HepG2 (cell line): ENCODE results near the gene SEL1L2. TPM values are rescaled to one million over a fixed set of nuclear protein-coding genes. Genes with fewer than 3 reads are reported as not detected.

Experiments used
- ATAC-seq: fragments of 200-7000 bp; cut with Tn5 transposase; 3 replicates; pipeline ENCODE4 v1.9.1; 2020; ENCODE audit warnings: mild to moderate bottlenecking, moderate library complexity
- BruUV-seq: library from RNA; stranded (reverse); fragments of 400-500 nt; replicated peaks from 2 replicates; lab custom pipeline; 2021; lab: Mats Ljungman, UMichigan
- CTCF ChIA-PET: fragments of 300-600 bp; formaldehyde crosslinking; extraction: SDS; loops from one replicate; lab custom pipeline; 2021; ENCODE audit warnings: low total read pairs, inconsistent platforms, low intra/inter-chr PET ratio; lab: Yijun Ruan, JAX
- POLR2A ChIA-PET: fragments of 350-600 bp; sonication (Branson Sonifier 250); formaldehyde crosslinking; loops from one replicate; lab custom pipeline; 2020; ENCODE audit warnings: antibody characterized with exemption, inconsistent platforms; lab: Yijun Ruan, JAX
- DNase-seq: peaks from one replicate; pipeline ENCODE4 v3.0.0-alpha.2; 2015; ENCODE audit warnings: low spot score
- FAIRE-seq: peaks from 3 replicates; lab custom pipeline; 2011; peaks lifted over from hg19 to GRCh38; lab: Jason Lieb, UNC
- H2AFZ ChIP-seq: one replicate; pipeline ENCODE4 v1.6.1; 2011; ENCODE audit warnings: low read length, inconsistent platforms
- H3K27ac ChIP-seq: fragments of 300-600 bp; 3 replicates; pipeline ENCODE4 v1.8.0; 2011; ENCODE audit warnings: mixed run types, mild to moderate bottlenecking, mixed read lengths, low read length, inconsistent platforms; ENCODE audit not compliant: insufficient read depth; ENCODE audit errors: extremely low read length
- H3K27me3 ChIP-seq, 2 experiments: fragments of 200-600 bp in 1 of 2; 2 replicates in 1 of 2; 3 replicates in 1 of 2; pipeline versions ENCODE4 v1.6.0 to v1.8.0; 2011; ENCODE audit warnings: low read length in 2 of 2, mild to moderate bottlenecking in 2 of 2, moderate library complexity in 2 of 2, inconsistent platforms in 1 of 2; ENCODE audit not compliant: insufficient read depth in 2 of 2, control insufficient read depth in 1 of 2
- H3K36me3 ChIP-seq, 2 experiments: fragments of 200-600 bp in 1 of 2; replicated peaks in 1 of 2; 2 replicates in 1 of 2; 3 replicates in 1 of 2; pipeline versions ENCODE4 v1.5.1 to v1.8.0; 2011; ENCODE audit warnings: low read length in 2 of 2, inconsistent platforms in 1 of 2; ENCODE audit not compliant: insufficient read depth in 2 of 2, control insufficient read depth in 1 of 2
- H3K4me1 ChIP-seq: 2 replicates; pipeline ENCODE4 v1.5.1; 2012; ENCODE audit warnings: low read length, inconsistent platforms; ENCODE audit not compliant: insufficient read depth
- H3K4me2 ChIP-seq: 2 replicates; pipeline ENCODE4 v1.6.0; 2011; ENCODE audit warnings: low read depth, low read length, inconsistent platforms
- H3K4me3 ChIP-seq, 3 experiments: fragments of 200-600 bp in 1 of 3; sonication (generic), shearing (Covaris generic) in 1 of 3; replicated peaks in 1 of 3; 2 replicates each; pipeline ENCODE4 v1.5.1; 2011 to 2016; ENCODE audit warnings: low read length in 3 of 3, inconsistent platforms in 2 of 3, low read depth in 2 of 3, mild to moderate bottlenecking in 2 of 3, control low read depth in 1 of 3, mixed read lengths in 1 of 3; ENCODE audit not compliant: insufficient read depth in 1 of 3
- H3K79me2 ChIP-seq: one replicate; pipeline ENCODE4 v1.6.1; 2011; ENCODE audit warnings: low read length, inconsistent platforms; ENCODE audit not compliant: insufficient read depth
- H3K9ac ChIP-seq: 2 replicates; pipeline ENCODE4 v1.6.0; 2011; ENCODE audit warnings: mild to moderate bottlenecking, low read depth, low read length, inconsistent platforms; ENCODE audit not compliant: insufficient read depth
- H3K9me3 ChIP-seq: 2 replicates; pipeline ENCODE4 v1.5.1; 2012; ENCODE audit warnings: mild to moderate bottlenecking, low read length
- H4K20me1 ChIP-seq: 2 replicates; pipeline ENCODE4 v1.6.0; 2011; ENCODE audit warnings: inconsistent platforms, mild to moderate bottlenecking, low read length, moderate library complexity; ENCODE audit not compliant: insufficient read depth
- RAD51 ChIP-seq: fragments of 450-650 bp; IDR thresholded peaks from 2 replicates; pipeline ENCODE4 v1.6.1; 2016; ENCODE audit warnings: borderline replicate concordance
- RARA ChIP-seq: IDR thresholded peaks from 2 replicates; pipeline ENCODE4 v1.6.1; 2016; ENCODE audit warnings: missing genetic modification reagents, missing compliant biosample characterization
- ZMYM3 ChIP-seq: sonication (generic); formaldehyde crosslinking; IDR thresholded peaks from 2 replicates; pipeline ENCODE4 v1.5.1; 2020; ENCODE audit warnings: mild to moderate bottlenecking, missing genetic modification reagents
- ZNF20 ChIP-seq: sonication (generic); formaldehyde crosslinking; IDR thresholded peaks from 2 replicates; pipeline ENCODE4 v1.4.0; 2020; ENCODE audit warnings: mild to moderate bottlenecking, moderate library complexity, missing genetic modification reagents
- ZNF629 ChIP-seq: sonication (generic); formaldehyde crosslinking; conservative IDR thresholded peaks from 2 replicates; pipeline ENCODE4 v1.5.0; 2020; ENCODE audit warnings: missing genetic modification reagents
- ZNF703 ChIP-seq: sonication (generic); formaldehyde crosslinking; IDR thresholded peaks from 2 replicates; pipeline ENCODE4 v1.5.1; 2020; ENCODE audit warnings: missing genetic modification reagents, mild to moderate bottlenecking, moderate library complexity, borderline replicate concordance
- ZNF773 ChIP-seq: sonication (generic); formaldehyde crosslinking; IDR thresholded peaks from 2 replicates; pipeline ENCODE4 v1.4.0; 2020; ENCODE audit warnings: missing genetic modification reagents, borderline replicate concordance
- ZNF83 ChIP-seq: sonication (generic); formaldehyde crosslinking; IDR thresholded peaks from 2 replicates; pipeline ENCODE4 v1.4.0; 2020; ENCODE audit warnings: missing genetic modification reagents, mild to moderate bottlenecking, borderline replicate concordance
- WGBS: methylation state at CpG from one replicate; pipeline ENCODE4 v1.1.6; 2017; ENCODE audit warnings: low lambda C conversion rate; 5-methylcytosine and 5-hydroxymethylcytosine counted together
- in situ Hi-C: cut with HindIII; loops from 2 replicates; pipeline ENCODE4 v1.10.0; 2017; ENCODE audit warnings: low pct_unique_long_range_greater_than_20kb; ENCODE audit not compliant: extremely low pct_ligation_motif_present
- intact Hi-C: fragments of 100-400 bp; cut with micrococcal nuclease; formaldehyde crosslinking; loops from one replicate; pipeline ENCODE4 v1.10.0; 2022; ENCODE audit not compliant: unreplicated experiment
- polyA plus RNA-seq, 8 experiments: library from polyadenylated mRNA; depleted of rRNA in 3 of 8; stranded (reverse) in 7 of 8; unstranded in 1 of 8; fragments of >200 nt; fragmentation: Illumina TruSeq in 4 of 8; extraction: Trizol in 4 of 8; gene quantifications; 2 replicates each; pipeline versions ENCODE4 v1.2.1 to v1.2.3, GENCODE V29; 2011 to 2016; ENCODE audit warnings: low read depth in 4 of 8, missing spikeins in 1 of 8, mixed read lengths in 1 of 8; ENCODE audit not compliant: insufficient read depth in 1 of 8
- total RNA-seq, 5 experiments: library from RNA; depleted of rRNA; stranded (reverse); fragments of >200 nt; fragmentation: Illumina TruSeq; extraction: Trizol; gene quantifications; 2 replicates each; pipeline ENCODE4 v1.2.3, GENCODE V29; 2016; ENCODE audit warnings: low read depth in 1 of 5
- TF ChIP-seq, protein P1 (sequence below): sonication (generic); formaldehyde crosslinking; IDR thresholded peaks from 2 replicates; pipeline ENCODE4 v1.4.0; 2020; ENCODE audit warnings: mild to moderate bottlenecking, missing genetic modification reagents
- TF ChIP-seq, protein P2 (sequence below): sonication (generic); formaldehyde crosslinking; IDR thresholded peaks from 2 replicates; pipeline ENCODE4 v1.8.0; 2022; ENCODE audit warnings: missing genetic modification reagents, mild to moderate bottlenecking, moderate library complexity, borderline replicate concordance
- TF ChIP-seq, protein P3 (sequence below): sonication (generic); formaldehyde crosslinking; IDR thresholded peaks from 2 replicates; pipeline ENCODE4 v1.4.0; 2020; ENCODE audit warnings: missing genetic modification reagents
- TF ChIP-seq, protein P4 (sequence below): sonication (generic); formaldehyde crosslinking; IDR thresholded peaks from 2 replicates; pipeline ENCODE4 v1.4.0; 2020; ENCODE audit warnings: missing genetic modification reagents

The SEL1L2 gene
- total and polyA plus RNA-seq, 2 of the 13 experiments (the other 11 are each of a cell fraction or from before 2014, with no cell fraction given) = not detected

DNA sequence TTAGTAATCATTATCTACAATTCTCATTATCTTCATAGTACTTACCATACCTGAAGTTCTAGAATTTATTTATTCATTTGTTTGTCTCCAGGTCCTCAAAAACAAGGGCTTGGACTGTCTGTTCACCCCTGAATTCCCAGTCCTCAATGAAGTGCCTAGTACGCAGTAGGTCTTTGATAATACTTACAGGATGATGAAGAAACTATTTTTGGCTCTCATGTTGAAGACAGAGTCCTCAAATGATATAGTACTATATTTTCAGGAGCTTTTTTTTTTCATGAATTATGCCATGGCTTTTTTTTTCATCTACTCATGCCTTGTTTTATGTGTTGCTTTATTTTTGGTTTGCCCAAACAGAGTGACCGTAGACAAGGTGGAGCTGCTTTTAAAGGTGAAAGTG, 139.1 kb downstream of the SEL1L2 start:
- TF ChIP-seq ZNF20 (CRISPR knock-in tag) = no peak
- no peak for TF ChIP-seq ZNF629
- no peak for TF ChIP-seq ZNF83
- TF ChIP-seq RARA = no peak
- FAIRE-seq (no peak), ATAC-seq (no peak), DNase-seq (no peak)
- H3K27ac ChIP-seq = no peak overlapping the region
- H2AFZ ChIP-seq = no peak overlapping the region
- H3K9me3 ChIP-seq = no peaks in the 10 kb centered on the region
- no TSS peak for BruUV-seq
- peaks cover 2 to 13% of the 10 kb centered on the region in 2 experiments; a peak in 3 of 5 replicates for H3K27me3 ChIP-seq
- ChIA-PET POLR2A (no interaction called here), CTCF (no interaction called here)
- intact Hi-C loops = no loop called here
- no peak overlapping the region for H3K4me3 ChIP-seq
- WGBS = 12% methylated on average over 2 of the region's 2 CpGs
- no peaks in the 10 kb centered on the region for H3K79me2 ChIP-seq
- H3K4me2 ChIP-seq = no peak overlapping the region
- H3K9ac ChIP-seq = no peak overlapping the region
- no peaks in the 10 kb centered on the region for H4K20me1 ChIP-seq
- no peaks in the 10 kb centered on the region for H3K36me3 ChIP-seq
- H3K4me1 ChIP-seq = no peaks in the 10 kb centered on the region
- in situ Hi-C loops = no loop called here

DNA sequence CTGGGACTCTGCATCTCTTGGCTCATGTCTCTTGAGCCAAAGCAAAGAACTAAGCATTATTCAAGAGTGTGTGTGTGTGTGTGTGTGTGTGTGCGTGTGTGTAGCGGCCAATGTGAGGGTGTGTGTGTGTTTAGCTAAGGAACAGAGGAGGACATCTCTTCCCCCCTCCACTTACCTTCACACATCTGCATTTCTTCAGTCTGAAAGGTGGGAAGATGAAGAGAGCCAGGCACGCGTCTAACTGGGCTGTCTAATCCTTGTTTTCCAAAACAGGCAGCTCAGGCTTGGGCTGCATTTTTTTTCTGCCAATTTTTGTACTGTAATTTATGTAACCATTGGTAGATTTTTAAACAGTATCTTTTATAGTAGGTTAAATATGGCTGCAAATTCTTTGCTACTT, 146.1 kb downstream of the SEL1L2 start:
- Histone ChIP-seq H3K4me3 (no peak overlapping the region), H3K27me3 (peaks cover 0 to 48% of the 10 kb centered on the region in 2 experiments; a peak in 4 of 5 replicates), H3K36me3 (no peaks in the 10 kb centered on the region), H3K4me2 (no peak overlapping the region), H3K9me3 (no peaks in the 10 kb centered on the region), H4K20me1 (no peaks in the 10 kb centered on the region), H3K27ac (no peak overlapping the region), H3K9ac (no peak overlapping the region), H2AFZ (no peak overlapping the region), H3K4me1 (no peaks in the 10 kb centered on the region), H3K79me2 (no peaks in the 10 kb centered on the region)
- FAIRE-seq (no peak), ATAC-seq (no peak), DNase-seq (no peak)
- no TSS peak for BruUV-seq
- 52% methylated on average over 4 of the region's 4 CpGs for WGBS
- POLR2A ChIA-PET = no interaction called here
- CTCF ChIA-PET = no interaction called here
- intact Hi-C loops = no loop called here
- in situ Hi-C loops = no loop called here
- TF ChIP-seq, protein P1, sequence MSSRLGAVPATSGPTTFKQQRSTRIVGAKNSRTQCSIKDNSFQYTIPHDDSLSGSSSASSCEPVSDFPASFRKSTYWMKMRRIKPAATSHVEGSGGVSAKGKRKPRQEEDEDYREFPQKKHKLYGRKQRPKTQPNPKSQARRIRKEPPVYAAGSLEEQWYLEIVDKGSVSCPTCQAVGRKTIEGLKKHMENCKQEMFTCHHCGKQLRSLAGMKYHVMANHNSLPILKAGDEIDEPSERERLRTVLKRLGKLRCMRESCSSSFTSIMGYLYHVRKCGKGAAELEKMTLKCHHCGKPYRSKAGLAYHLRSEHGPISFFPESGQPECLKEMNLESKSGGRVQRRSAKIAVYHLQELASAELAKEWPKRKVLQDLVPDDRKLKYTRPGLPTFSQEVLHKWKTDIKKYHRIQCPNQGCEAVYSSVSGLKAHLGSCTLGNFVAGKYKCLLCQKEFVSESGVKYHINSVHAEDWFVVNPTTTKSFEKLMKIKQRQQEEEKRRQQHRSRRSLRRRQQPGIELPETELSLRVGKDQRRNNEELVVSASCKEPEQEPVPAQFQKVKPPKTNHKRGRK (CRISPR knock-in tag) = no peak
- TF ChIP-seq, protein P2, sequence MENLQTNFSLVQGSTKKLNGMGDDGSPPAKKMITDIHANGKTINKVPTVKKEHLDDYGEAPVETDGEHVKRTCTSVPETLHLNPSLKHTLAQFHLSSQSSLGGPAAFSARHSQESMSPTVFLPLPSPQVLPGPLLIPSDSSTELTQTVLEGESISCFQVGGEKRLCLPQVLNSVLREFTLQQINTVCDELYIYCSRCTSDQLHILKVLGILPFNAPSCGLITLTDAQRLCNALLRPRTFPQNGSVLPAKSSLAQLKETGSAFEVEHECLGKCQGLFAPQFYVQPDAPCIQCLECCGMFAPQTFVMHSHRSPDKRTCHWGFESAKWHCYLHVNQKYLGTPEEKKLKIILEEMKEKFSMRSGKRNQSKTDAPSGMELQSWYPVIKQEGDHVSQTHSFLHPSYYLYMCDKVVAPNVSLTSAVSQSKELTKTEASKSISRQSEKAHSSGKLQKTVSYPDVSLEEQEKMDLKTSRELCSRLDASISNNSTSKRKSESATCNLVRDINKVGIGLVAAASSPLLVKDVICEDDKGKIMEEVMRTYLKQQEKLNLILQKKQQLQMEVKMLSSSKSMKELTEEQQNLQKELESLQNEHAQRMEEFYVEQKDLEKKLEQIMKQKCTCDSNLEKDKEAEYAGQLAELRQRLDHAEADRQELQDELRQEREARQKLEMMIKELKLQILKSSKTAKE (CRISPR knock-in tag) = no peak
- no peak for TF ChIP-seq ZNF703 (CRISPR knock-in tag)
- TF ChIP-seq ZNF773 (CRISPR knock-in tag) = no peak
- TF ChIP-seq, protein P3, sequence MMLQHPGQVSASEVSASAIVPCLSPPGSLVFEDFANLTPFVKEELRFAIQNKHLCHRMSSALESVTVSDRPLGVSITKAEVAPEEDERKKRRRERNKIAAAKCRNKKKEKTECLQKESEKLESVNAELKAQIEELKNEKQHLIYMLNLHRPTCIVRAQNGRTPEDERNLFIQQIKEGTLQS (CRISPR knock-in tag) = no peak
- no peak for TF ChIP-seq RAD51
- TF ChIP-seq ZMYM3 (CRISPR knock-in tag) = no peak
- TF ChIP-seq, protein P4, sequence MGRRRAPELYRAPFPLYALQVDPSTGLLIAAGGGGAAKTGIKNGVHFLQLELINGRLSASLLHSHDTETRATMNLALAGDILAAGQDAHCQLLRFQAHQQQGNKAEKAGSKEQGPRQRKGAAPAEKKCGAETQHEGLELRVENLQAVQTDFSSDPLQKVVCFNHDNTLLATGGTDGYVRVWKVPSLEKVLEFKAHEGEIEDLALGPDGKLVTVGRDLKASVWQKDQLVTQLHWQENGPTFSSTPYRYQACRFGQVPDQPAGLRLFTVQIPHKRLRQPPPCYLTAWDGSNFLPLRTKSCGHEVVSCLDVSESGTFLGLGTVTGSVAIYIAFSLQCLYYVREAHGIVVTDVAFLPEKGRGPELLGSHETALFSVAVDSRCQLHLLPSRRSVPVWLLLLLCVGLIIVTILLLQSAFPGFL = no peak
